ENCODE measurements around the gene PAFAH2.
A peak's percentile ranks its signal among the peaks of the same experiment; 100 is the strongest.

PAFAH2 gene

DNA sequence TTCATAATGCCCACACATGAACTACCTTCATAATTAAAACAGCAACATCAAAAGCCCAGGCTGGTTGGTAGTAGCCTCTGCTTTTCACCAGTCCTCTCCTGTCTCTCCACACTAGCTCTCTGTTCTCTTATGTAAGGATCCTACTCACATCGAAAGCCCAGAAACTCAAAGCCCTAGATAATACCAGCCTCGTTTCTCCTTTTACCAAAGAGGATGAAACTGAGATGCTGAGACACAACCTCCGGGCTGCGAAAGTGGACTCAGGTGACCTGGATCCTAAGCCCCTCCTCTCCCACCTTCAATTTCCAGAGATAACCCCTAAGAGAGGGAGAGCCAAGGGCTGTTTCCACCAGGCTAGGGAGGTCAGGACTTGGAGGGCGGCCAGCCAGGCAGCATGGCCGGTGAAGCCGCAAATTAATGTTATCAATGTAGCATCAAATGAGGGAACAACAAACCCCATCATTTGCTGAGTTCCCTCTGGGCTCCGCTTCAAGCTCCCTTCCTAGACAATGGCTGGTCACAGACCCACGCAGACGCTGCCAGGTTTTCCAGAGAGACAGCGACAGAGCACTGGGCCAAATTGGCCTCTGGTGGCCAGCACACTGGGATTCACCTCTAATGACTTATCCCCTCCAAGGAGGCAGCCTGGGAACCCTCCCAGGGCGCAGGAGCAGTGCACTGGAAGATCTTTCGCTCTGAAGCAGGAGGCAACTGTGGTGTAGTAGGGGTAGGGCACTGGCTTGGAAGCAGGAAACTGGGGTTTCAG, 70.9 kb downstream of the PAFAH2 start:
- peak in 1 of 2 experiments; percentile 22 for DNase-seq

DNA sequence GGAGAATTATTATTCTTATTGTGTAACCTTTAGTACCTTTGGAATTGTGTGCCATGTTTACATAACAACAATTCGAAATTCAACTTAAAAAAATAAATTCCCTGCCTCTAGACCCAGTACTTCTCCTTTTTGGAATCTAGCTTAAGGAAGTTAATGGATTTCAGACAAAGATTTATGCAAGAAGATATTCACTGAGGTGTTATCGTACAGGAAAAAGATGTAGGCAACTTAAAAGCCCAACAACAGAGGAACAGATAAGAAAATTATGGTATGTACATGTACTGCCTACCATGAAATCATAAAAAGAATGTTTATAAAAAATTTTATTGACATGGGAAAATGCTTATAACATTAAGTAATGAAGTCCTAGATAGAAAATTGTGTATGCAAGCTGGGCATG, 73.4 kb downstream of the PAFAH2 start:
- no peak for DNase-seq

- no peak for DNase-seq
Measured at GRCh38 chr1:25922971-25923552, 74.8 kb downstream of the PAFAH2 start.

DNA sequence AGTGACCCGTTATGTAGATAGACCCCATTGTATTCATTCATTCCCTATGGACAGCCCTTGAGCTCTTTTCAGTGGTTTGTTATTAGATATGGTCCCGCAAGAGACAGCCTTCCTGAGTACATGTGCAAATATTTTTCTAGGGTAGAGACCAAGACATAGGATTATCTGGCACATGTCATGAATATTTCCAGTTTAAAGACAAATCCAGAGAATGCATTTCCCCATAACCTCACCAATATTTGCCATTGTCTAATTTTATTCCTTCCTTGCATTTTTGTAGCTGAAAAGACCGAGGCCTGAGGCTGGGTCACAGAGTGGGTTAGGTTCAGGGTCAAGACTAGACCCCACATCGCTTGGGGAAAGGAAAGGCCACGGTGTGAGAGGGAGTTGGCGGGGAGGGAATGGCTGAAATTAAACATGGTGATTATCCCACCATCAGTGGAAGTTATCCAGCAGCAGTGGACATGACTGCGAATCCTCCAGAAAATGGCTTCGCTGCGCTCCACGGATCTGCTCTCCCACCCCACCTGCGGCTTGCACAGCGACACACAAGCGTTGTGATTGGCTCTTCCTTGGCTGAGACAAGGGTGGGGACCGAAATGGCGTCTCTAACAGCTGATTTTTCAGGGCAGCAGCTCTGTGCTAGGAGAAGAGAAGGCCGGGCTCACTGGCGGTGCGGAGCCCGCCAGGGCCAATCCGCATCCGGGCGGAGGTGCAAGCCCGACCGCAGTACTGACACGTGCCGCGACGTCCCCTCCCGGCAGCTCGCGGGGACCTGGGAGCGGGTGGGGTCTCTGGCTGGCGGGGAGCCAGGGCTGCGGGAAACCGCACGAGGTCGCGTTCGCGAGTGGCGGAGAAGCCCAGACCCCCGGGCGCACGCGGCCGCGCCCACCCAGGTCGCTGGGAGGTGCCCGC, 75.5 kb downstream of the PAFAH2 start:
- DNase-seq, result peak; percentile 54 to 69

DNA sequence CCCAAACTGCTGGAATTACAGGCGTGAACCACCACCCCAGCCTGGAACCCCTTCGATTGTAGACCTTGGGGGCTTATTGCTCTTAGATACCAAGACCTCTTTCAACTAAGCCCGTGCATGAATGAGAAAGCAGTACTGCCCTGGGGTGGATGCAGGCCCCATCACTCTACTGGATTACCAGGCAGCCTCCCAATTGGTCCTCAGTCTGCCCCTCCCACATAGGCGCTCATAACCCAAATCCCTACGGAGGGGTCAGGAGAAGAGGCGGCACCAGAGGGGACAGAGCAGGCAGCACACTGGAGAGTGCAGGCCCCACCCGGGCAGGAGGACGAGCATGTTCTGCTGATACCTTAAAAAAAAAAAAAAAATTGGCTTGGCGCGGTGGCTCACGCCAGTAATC, 79.2 kb downstream of the PAFAH2 start:
- no peak for DNase-seq

DNA sequence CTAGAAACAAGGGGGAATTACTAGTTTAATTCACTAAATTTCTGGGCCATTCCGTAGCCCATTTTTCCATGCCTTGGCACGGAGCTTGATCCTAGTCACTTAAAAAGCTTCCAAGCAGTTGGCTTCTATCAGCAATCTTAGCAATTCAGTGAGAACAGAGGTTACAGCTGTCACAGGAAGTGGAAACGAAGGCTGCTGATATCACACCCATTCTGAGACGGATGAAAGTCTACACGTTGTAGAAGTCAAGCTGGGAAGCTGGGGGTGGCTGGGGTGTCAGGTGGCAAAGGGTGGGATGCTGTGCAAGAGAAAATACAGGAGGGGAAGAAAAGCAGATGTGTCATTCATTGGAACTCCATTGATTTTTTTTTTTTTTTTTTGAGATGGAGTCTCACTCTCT, 79.9 kb downstream of the PAFAH2 start:
- no peak for DNase-seq

GRCh38 chr1:25916460-25916859, 81.4 kb downstream of the PAFAH2 start:
- no peak for DNase-seq

- DNase-seq, result no peak
Measured at GRCh38 chr1:25914074-25914995, 83.5 kb downstream of the PAFAH2 start.

- no peak for DNase-seq
Measured at GRCh38 chr1:25913206-25913605, 84.7 kb downstream of the PAFAH2 start.

DNA sequence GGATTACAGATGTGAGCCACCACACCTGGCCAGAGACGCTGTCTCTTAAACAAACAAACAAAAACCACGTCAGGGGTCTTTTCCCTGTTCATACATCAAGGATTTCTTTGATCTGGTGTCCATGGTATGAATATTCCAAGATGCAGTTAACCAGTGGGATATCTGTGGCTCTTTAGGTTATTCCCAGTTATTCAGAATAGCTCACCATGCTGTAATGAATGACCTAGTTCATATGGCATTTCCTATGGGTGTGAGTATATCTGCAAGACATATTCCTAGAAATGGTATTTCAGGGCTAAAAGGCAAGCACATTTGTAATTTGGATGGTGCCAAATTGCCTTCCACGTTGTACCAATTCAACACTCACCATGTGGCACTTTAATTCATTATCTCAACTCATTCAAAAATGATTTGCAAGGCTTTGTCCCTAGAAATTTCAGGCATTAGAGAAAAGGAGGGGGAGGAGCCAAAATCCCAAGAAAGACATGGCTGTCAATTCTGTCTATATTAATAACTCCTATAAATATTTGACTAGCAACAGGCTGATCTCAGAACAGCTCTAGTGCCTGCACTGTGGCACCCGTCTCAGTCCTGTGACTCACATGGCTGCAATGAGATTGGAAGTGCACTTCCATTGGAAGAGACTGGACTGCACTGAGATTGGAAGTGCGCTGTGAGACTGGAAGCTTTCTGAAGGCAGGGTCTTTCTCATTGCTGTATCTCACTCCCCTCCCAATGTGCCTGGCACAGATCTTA, 85.6 kb downstream of the PAFAH2 start:
- DNase-seq, result no peak

DNA sequence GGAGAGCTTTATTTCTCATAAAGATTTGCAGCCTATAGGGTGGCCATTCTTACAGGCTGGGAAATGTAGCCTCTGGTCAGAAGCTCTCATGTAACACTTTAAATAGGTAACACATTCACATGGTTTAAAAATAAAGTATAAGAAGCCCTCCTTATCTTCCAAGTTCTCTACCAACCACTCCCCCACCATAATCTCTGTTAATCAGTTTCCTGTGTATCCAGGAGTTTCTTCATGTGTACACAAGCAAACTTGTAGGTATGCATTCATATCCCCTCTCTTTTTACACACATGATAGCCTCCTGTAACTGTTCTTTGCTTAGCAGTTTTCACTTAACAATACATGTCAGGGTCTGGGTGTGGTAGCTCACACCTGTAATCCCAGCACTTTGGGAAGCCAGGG, 86.7 kb downstream of the PAFAH2 start:
- DNase-seq, result no peak
